HUES48 (cell line): ENCODE measurements around the gene CYGB.

ENCODE experiments used
- H3K27ac ChIP-seq: one replicate; pipeline ENCODE4 v1.7.0; 2013; ENCODE audit warnings: low read depth, low read length, inconsistent platforms
- H3K27me3 ChIP-seq: 2 replicates; pipeline ENCODE4 v1.6.1; 2013; ENCODE audit warnings: mild to moderate bottlenecking, low read length; ENCODE audit not compliant: control insufficient read depth, insufficient read depth
- H3K36me3 ChIP-seq: 2 replicates; pipeline ENCODE4 v1.6.1; 2013; ENCODE audit warnings: low read length; ENCODE audit not compliant: control insufficient read depth, insufficient read depth
- H3K4me1 ChIP-seq: 2 replicates; pipeline ENCODE4 v1.6.1; 2013; ENCODE audit warnings: mild to moderate bottlenecking, low read length; ENCODE audit not compliant: control insufficient read depth, insufficient read depth
- H3K4me3 ChIP-seq: 2 replicates; pipeline ENCODE4 v1.5.1; 2013; ENCODE audit warnings: mild to moderate bottlenecking, low read depth, low read length
- H3K9ac ChIP-seq: 2 replicates; pipeline ENCODE4 v1.6.1; 2013; ENCODE audit warnings: mild to moderate bottlenecking, low read depth, low read length, moderate library complexity
- H3K9me3 ChIP-seq: 2 replicates; pipeline ENCODE4 v1.6.1; 2013; ENCODE audit warnings: low read length; ENCODE audit not compliant: control insufficient read depth, insufficient read depth

The CYGB gene

GRCh38 chr17:76492989-76493501, 44.5 kb downstream of the CYGB start:
- H3K27me3 ChIP-seq: no peaks in the 10 kb centered on the region
- no peak overlapping the region for H3K4me3 ChIP-seq
- H3K27ac ChIP-seq: no peak overlapping the region
- H3K9ac ChIP-seq: no peak overlapping the region
- H3K36me3 ChIP-seq: no peaks in the 10 kb centered on the region
- no peaks in the 10 kb centered on the region for H3K9me3 ChIP-seq
- H3K4me1 ChIP-seq: peaks cover 24% of the 10 kb centered on the region

GRCh38 chr17:76492123-76492988, 45.2 kb downstream of the CYGB start:
- no peaks in the 10 kb centered on the region for H3K27me3 ChIP-seq
- no peak overlapping the region for H3K9ac ChIP-seq
- H3K36me3 ChIP-seq: no peaks in the 10 kb centered on the region
- no peaks in the 10 kb centered on the region for H3K9me3 ChIP-seq
- no peak overlapping the region for H3K4me3 ChIP-seq
- peaks cover 20% of the 10 kb centered on the region for H3K4me1 ChIP-seq
- H3K27ac ChIP-seq: no peak overlapping the region

GRCh38 chr17:76491271-76492122, 46.0 kb downstream of the CYGB start:
- no peaks in the 10 kb centered on the region for H3K9me3 ChIP-seq
- peaks cover 20% of the 10 kb centered on the region for H3K4me1 ChIP-seq
- no peak overlapping the region for H3K4me3 ChIP-seq
- H3K27me3 ChIP-seq: no peaks in the 10 kb centered on the region
- no peak overlapping the region for H3K27ac ChIP-seq
- H3K9ac ChIP-seq: no peak overlapping the region
- H3K36me3 ChIP-seq: no peaks in the 10 kb centered on the region

- Histone ChIP-seq H3K27me3 (no peaks in the 10 kb centered on the region), H3K4me1 (peaks cover 20% of the 10 kb centered on the region), H3K4me3 (no peak overlapping the region), H3K9ac (no peak overlapping the region), H3K9me3 (no peaks in the 10 kb centered on the region), H3K36me3 (no peaks in the 10 kb centered on the region), H3K27ac (no peak overlapping the region)
Observed at GRCh38 chr17:76490112-76490710, 47.3 kb downstream of the CYGB start.

- H3K4me3 ChIP-seq: no peak overlapping the region
- H3K27ac ChIP-seq: no peak overlapping the region
- H3K9ac ChIP-seq: no peak overlapping the region
- no peaks in the 10 kb centered on the region for H3K9me3 ChIP-seq
- no peaks in the 10 kb centered on the region for H3K27me3 ChIP-seq
- peaks cover 9% of the 10 kb centered on the region; the same call in 1 of the 2 replicates for H3K4me1 ChIP-seq
- H3K36me3 ChIP-seq: no peaks in the 10 kb centered on the region
Observed at GRCh38 chr17:76487451-76488192, 49.9 kb downstream of the CYGB start.

GRCh38 chr17:76485569-76485968, 51.9 kb downstream of the CYGB start:
- no peaks in the 10 kb centered on the region for H3K4me1 ChIP-seq
- H3K27ac ChIP-seq: no peak overlapping the region
- H3K4me3 ChIP-seq: no peak overlapping the region
- H3K36me3 ChIP-seq: no peaks in the 10 kb centered on the region
- H3K27me3 ChIP-seq: no peaks in the 10 kb centered on the region
- H3K9me3 ChIP-seq: no peaks in the 10 kb centered on the region
- no peak overlapping the region for H3K9ac ChIP-seq

- no peak overlapping the region for H3K27ac ChIP-seq
Observed at GRCh38 chr17:76484228-76484725, 53.2 kb downstream of the CYGB start.

GRCh38 chr17:76481071-76481655, 56.3 kb downstream of the CYGB start:
- Histone ChIP-seq H3K4me3 (no peak overlapping the region), H3K9ac (no peak overlapping the region), H3K27me3 (no peaks in the 10 kb centered on the region), H3K27ac (no peak overlapping the region), H3K4me1 (no peaks in the 10 kb centered on the region), H3K36me3 (no peaks in the 10 kb centered on the region), H3K9me3 (no peaks in the 10 kb centered on the region)

More at GRCh38 chr17:76484228-76484725, 53.2 kb downstream of the CYGB start:
- H3K36me3 ChIP-seq: no peaks in the 10 kb centered on the region
- no peaks in the 10 kb centered on the region for H3K27me3 ChIP-seq
- H3K4me3 ChIP-seq: no peak overlapping the region
- no peaks in the 10 kb centered on the region for H3K9me3 ChIP-seq
- no peaks in the 10 kb centered on the region for H3K4me1 ChIP-seq
- H3K9ac ChIP-seq: no peak overlapping the region

- H3K27me3 ChIP-seq: no peaks in the 10 kb centered on the region
Observed at GRCh38 chr17:76480632-76481031, 56.9 kb downstream of the CYGB start.

GRCh38 chr17:76479515-76480060, 57.9 kb downstream of the CYGB start:
- Histone ChIP-seq H3K4me3 (no peak overlapping the region), H3K27me3 (no peaks in the 10 kb centered on the region), H3K9me3 (no peaks in the 10 kb centered on the region), H3K4me1 (no peaks in the 10 kb centered on the region), H3K36me3 (peaks cover 3% of the 10 kb centered on the region; the same call in 1 of the 2 replicates), H3K27ac (no peak overlapping the region), H3K9ac (no peak overlapping the region)

More at GRCh38 chr17:76480632-76481031, 56.9 kb downstream of the CYGB start:
- no peaks in the 10 kb centered on the region for H3K4me1 ChIP-seq
- no peaks in the 10 kb centered on the region for H3K9me3 ChIP-seq
- H3K36me3 ChIP-seq: no peaks in the 10 kb centered on the region
- H3K9ac ChIP-seq: no peak overlapping the region
- no peak overlapping the region for H3K27ac ChIP-seq
- H3K4me3 ChIP-seq: no peak overlapping the region
